HG03439 (cell line): ENCODE measurements around the gene UPF1.

Experiments used
- ATAC-seq: cut with Tn5 transposase; IDR thresholded peaks from one replicate; pipeline ENCODE4 v1.9.1; 2021; ENCODE audit warnings: mild to moderate bottlenecking, moderate library complexity; ENCODE audit not compliant: unreplicated experiment

Gene UPF1

GRCh38 chr19:18833849-18834643 is 2.3 kb downstream of the UPF1 start:
- ATAC-seq = no peak

DNA sequence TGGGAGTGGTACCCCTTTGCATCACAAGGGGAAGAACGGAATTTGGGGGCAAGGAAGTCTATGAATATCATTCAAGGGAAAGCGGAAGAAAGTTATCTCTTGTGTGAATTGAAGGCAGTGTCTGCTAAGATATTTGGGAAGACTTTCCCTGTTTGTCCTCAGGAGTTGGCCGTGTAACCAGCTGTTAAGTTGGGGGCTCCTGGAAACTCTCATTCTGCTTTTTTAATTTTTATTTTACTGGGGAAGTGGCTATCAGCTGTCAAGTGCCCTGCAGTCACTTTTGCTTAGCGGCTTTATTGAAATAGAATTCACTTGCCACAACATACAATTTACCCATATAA is 2.9 kb downstream of the UPF1 start:
- ATAC-seq = no peak

DNA sequence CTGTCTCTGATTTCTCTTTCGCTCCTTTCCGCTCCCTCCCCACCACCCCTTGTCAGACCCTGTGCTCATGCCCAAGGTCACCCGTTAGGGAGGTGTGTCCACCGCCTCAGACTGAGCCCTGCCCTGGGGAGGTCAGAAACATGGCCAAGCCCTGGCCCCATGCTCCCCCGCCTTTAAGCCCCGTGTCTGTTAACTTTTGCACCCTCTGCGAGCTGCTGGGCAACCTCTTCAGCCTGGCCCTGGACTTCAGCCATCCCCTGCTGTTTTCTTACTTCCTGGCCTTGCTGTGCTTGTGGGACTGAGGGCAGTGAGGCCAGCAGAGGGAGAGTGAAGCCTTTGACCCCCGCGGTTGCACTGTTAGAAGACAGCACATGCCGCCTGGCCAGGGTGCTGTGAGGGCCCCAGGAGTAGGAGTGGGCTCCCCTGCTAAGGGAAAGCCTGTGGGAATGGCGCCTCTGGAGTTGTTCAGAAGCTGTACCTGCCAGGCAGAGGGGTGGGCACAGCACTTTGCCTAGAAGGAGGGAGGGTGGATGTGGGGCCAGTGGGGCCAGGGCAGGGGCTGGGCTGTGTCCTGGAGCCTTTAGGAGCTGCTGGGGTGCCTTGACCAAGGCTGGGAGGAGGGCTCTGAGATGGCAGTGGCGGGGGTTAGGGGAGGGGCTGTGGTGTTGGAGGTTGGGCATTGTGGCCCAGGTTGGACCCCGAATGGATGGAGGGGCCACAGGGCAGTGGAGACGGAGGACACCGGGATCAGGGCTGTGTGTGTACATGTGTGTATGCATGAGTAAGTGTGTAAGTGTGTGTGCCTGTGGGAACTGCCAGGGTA is 7.9 kb downstream of the UPF1 start:
- ATAC-seq = no peak

DNA sequence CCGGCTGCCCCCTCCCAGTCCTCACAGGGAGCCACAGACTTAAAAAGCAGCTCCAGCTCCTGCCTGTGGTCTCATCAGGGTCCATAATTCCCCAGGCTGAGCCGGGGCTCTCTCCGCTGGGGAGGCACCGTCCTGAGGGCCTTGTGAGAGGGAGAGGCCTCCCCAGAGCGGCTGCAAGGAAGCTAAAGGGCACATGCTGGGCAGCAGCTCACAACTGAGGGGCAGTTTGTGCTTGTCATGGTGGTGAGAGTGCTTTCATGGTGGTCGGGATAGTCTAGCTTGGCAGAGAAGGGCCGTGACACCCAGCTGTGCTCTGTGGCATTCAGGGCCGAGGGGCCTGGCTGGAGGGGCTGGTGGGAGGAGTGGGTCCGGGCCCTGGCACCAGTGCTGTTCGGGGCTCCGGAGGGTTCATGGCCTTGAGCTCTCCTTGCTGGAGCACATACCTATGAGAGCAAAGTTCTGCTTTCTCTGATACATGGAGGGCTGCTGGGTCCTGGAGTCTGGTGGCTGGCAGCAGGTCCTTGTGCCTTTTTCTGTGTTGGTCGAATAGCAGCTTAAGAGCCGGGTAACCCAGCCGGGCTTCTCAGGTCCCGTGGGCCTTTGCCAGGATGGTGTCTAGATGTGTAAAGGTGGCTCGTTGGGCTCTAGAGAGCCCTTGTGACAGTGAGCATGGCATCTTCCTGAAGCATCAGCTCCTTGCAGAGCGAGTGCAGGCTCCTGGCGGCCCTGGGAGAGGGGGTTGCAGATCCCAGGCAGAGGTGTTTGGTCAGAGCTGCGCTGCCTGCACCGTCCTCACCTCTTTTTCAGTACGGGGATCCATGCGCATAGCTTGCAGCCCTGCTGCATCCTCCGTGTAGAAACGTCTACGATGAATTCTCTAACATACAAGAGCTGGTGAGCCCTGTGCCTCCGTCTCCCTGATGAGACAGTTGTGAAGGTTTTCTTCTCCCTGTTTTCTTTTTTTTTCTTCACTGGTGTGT is 8.8 kb downstream of the UPF1 start:
- no peak for ATAC-seq

DNA sequence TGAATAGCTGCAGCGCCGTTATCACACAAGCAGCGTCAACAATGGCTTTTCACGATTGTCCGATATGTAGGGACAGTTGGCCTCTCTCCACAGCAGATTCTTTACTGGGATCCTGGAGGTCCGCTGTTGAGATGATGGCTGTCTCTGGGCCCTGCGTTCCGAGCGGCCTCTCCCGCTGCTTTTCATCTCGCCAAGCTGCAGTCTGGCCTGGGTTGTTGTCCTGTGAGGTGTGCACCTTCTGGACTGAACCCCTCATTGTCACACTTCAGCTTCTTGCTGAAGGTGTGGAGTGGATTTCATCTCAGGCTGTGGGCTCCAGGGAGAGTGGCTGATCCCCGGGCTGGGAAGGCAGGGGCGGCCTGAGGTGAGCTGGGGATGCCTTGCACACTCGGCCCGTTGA is 9.6 kb downstream of the UPF1 start:
- no peak for ATAC-seq

DNA sequence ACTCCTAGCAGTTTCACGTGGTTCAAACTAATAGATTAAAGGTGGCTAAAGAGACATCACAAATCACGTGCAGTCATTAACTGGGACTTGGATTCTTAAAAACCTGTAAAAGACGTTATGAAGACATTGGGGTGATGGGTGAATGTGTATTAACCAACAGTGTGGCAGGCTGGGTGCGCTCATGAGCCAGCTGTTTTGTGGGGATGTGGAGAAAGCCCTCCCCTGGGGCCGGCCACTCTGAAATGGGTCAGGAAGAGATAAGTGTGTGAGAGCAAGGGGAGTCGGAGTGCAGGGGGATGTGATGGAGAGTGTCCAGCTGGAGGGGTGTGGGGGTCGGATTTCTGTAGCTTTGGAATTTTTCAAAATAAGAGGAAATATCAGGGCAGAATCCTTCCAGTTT is 10.4 kb downstream of the UPF1 start:
- ATAC-seq = no peak

GRCh38 chr19:18843960-18844359 is 12.2 kb downstream of the UPF1 start:
- ATAC-seq = no peak

- ATAC-seq = no peak
Observed at GRCh38 chr19:18844806-18845329, 13.1 kb downstream of the UPF1 start.

- ATAC-seq = no peak
Observed at GRCh38 chr19:18845961-18846360, 14.2 kb downstream of the UPF1 start.

- no peak for ATAC-seq
Observed at GRCh38 chr19:18846862-18847548, 15.2 kb downstream of the UPF1 start.

GRCh38 chr19:18847549-18848463 is 16.0 kb downstream of the UPF1 start:
- ATAC-seq = no peak

- no peak for ATAC-seq
Observed at GRCh38 chr19:18848878-18849661, 17.3 kb downstream of the UPF1 start.

GRCh38 chr19:18849838-18850400 is 18.2 kb downstream of the UPF1 start:
- no peak for ATAC-seq

DNA sequence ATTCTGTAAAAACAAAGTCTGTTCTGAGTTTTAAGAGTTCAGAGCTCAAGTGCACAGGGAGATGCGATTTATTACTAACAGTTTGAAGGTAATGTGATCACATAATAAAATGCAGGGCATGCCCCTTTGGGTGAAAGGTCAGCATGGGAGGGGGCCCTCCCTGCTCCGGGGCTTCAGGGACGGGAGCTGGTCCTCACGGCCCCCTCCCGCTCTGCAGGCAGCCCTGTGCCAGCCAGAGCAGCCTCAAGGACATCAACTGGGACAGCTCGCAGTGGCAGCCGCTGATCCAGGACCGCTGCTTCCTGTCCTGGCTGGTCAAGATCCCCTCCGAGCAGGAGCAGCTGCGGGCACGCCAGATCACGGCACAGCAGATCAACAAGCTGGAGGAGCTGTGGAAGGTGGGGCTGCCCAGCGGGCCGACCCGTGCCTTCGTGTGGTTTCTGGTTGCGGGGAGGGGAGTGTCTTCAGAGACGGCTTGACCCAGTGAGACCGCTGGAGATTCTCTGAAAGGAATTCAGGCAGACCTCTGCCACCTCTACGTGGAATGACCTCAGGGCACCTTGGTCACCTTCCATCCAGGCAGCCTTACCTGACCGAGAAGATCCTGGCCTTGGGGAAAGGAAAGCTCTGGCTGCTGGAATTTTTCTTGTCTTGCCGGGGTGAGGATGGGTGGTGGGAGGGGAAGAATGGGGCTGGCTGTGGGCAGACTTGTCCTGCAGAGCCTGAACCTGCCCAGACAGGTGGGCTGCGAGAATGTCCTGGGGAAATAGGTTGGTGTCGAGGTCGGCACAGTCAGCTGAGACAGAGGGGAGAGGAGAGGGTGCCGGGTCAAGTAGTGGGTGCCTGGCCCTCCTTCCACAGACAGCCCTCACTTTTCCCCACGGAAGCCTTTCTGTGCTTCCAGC is 19.0 kb downstream of the UPF1 start:
- no peak for ATAC-seq

GRCh38 chr19:18851673-18852325 is 20.0 kb downstream of the UPF1 start:
- ATAC-seq = no peak

DNA sequence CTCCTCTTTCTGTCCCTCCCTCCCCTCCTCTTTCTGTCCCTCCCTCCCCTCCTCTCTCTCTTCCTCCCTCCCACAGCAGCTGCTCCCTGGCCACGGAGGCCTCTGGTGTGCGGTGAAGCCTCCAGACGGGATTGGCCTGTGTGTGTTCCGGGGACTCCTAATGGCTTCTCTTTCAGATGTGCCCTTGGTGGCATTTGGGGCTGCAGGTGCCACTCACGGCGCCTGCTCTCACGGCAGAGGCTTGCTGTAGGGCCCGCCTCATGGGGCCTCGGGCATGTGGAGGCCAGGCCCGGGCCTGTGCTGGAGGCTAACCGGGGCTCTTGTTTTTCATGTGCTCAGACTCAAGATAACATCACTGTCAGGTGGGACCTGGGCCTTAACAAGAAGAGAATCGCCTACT is 20.9 kb downstream of the UPF1 start:
- no peak for ATAC-seq
